ENCODE results near the gene RNF138. TPM values are rescaled to one million over a fixed set of nuclear protein-coding genes. Genes with fewer than 3 reads are reported as not detected.
A peak's percentile ranks its signal among the peaks of the same experiment; 100 is the strongest.

The RNF138 gene
- total and polyA plus RNA-seq, 2 of the 13 experiments (the other 11 are each of a cell fraction or from before 2014, with no cell fraction given): 14.6 to 33.6 TPM

GRCh38 chr18:32091724-32092421 is at the start of gene RNF138 (continued):
- peak; percentile 97 for TF ChIP-seq RNF2 (conservative IDR thresholded peaks at IDR 0.05; ENCODE audit: low read depth)
- no peak for TF ChIP-seq ZNF513 (CRISPR knock-in tag; conservative IDR thresholded peaks at IDR 0.05)
- 0 out of 2 replicates have a peak, but pooled peaks have one; percentile 41 for TF ChIP-seq MEIS2 (CRISPR knock-in tag; IDR thresholded peaks at IDR 0.05)
- TF ChIP-seq BRCA1 (CRISPR knock-in tag; IDR thresholded peaks at IDR 0.05): peak; percentile 38; the same call in 1 of the 2 replicates
- TF ChIP-seq SOX13 (IDR thresholded peaks at IDR 0.05): no peak
- TF ChIP-seq SOX13 (CRISPR knock-in tag; conservative IDR thresholded peaks at IDR 0.05 in 1 of 2, IDR thresholded peaks at IDR 0.05 in 1 of 2): peak in 1 of 2 experiments; percentile 30; a peak in 1 of 4 replicates
- TF ChIP-seq, protein P1, sequence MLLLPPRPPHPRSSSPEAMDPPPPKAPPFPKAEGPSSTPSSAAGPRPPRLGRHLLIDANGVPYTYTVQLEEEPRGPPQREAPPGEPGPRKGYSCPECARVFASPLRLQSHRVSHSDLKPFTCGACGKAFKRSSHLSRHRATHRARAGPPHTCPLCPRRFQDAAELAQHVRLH (CRISPR knock-in tag; IDR thresholded peaks at IDR 0.05; ENCODE audit: borderline replicate concordance, low read depth): peak; percentile 12; the same call in 1 of the 2 replicates
- TF ChIP-seq KMT2B (CRISPR knock-in tag; IDR thresholded peaks at IDR 0.05): peak; percentile 51
- TF ChIP-seq SRF (IDR thresholded peaks at IDR 0.05; ENCODE audit: low read depth, low read length): no peak
- peak; percentile 69; the same call in 1 of the 2 replicates for TF ChIP-seq ZNF232 (CRISPR knock-in tag; IDR thresholded peaks at IDR 0.05; ENCODE audit: borderline replicate concordance)
- TF ChIP-seq, protein P2, sequence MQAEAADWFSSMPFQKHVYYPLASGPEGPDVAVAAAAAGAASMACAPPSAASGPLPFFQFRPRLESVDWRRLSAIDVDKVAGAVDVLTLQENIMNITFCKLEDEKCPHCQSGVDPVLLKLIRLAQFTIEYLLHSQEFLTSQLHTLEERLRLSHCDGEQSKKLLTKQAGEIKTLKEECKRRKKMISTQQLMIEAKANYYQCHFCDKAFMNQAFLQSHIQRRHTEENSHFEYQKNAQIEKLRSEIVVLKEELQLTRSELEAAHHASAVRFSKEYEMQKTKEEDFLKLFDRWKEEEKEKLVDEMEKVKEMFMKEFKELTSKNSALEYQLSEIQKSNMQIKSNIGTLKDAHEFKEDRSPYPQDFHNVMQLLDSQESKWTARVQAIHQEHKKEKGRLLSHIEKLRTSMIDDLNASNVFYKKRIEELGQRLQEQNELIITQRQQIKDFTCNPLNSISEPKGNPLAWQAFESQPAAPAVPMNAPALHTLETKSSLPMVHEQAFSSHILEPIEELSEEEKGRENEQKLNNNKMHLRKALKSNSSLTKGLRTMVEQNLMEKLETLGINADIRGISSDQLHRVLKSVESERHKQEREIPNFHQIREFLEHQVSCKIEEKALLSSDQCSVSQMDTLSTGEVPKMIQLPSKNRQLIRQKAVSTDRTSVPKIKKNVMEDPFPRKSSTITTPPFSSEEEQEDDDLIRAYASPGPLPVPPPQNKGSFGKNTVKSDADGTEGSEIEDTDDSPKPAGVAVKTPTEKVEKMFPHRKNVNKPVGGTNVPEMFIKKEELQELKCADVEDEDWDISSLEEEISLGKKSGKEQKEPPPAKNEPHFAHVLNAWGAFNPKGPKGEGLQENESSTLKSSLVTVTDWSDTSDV (CRISPR knock-in tag; IDR thresholded peaks at IDR 0.05): no peak
- no peak; the same call in 1 of the 2 replicates for TF ChIP-seq GMEB1 (CRISPR knock-in tag; IDR thresholded peaks at IDR 0.05; ENCODE audit: borderline replicate concordance)
- TF ChIP-seq SMARCE1 (IDR thresholded peaks at IDR 0.05; ENCODE audit: borderline replicate concordance): no peak
- no peak for TF ChIP-seq TRIM24 (CRISPR knock-in tag; IDR thresholded peaks at IDR 0.05)
- TF ChIP-seq RAD51 (IDR thresholded peaks at IDR 0.05; ENCODE audit: borderline replicate concordance): no peak
- no peak for TF ChIP-seq MIER3 (CRISPR knock-in tag; IDR thresholded peaks at IDR 0.05; ENCODE audit: borderline replicate concordance)
- TF ChIP-seq KDM3A (CRISPR knock-in tag; IDR thresholded peaks at IDR 0.05; ENCODE audit: low read depth): no peak
- TF ChIP-seq ZNF530 (CRISPR knock-in tag; IDR thresholded peaks at IDR 0.05; ENCODE audit: low read depth): 0 out of 2 replicates have a peak, but pooled peaks have one; percentile 42
- no peak; the same call in 1 of the 2 replicates for TF ChIP-seq ZNF24 (IDR thresholded peaks at IDR 0.05)
- peak; percentile 96 for TF ChIP-seq HES4 (CRISPR knock-in tag; IDR thresholded peaks at IDR 0.05; ENCODE audit: borderline replicate concordance)
- 0 out of 2 replicates have a peak, but pooled peaks have one; percentile 31 for TF ChIP-seq FOSL2 (CRISPR knock-in tag; IDR thresholded peaks at IDR 0.05)
- peak; percentile 81; the same call in 1 of the 2 replicates for TF ChIP-seq RARG (CRISPR knock-in tag; IDR thresholded peaks at IDR 0.05; ENCODE audit: low read depth)
- peak; percentile 82; the same call in 1 of the 2 replicates for TF ChIP-seq NR1H2 (CRISPR knock-in tag; IDR thresholded peaks at IDR 0.05; ENCODE audit: borderline replicate concordance, low read depth)
- no peak; the same call in 1 of the 2 replicates for TF ChIP-seq MTA1 (CRISPR knock-in tag; IDR thresholded peaks at IDR 0.05; ENCODE audit: borderline replicate concordance)
- peak; percentile 81; the same call in 1 of the 2 replicates for TF ChIP-seq ARNT2 (CRISPR knock-in tag; IDR thresholded peaks at IDR 0.05; ENCODE audit: low read depth)
